Mesodermal cell (in vitro differentiated cells): Measurements from ENCODE around the gene RUNX2.

ENCODE experiments used
- H3K27ac ChIP-seq: 2 replicates; pipeline ENCODE4 v1.7.0; 2013; ENCODE audit warnings: mild to moderate bottlenecking, low read depth, low read length, moderate library complexity; ENCODE audit not compliant: severe bottlenecking
- H3K36me3 ChIP-seq: 2 replicates; pipeline ENCODE4 v1.7.1; 2013; ENCODE audit warnings: mild to moderate bottlenecking, low read length, moderate library complexity; ENCODE audit not compliant: control insufficient read depth, insufficient read depth
- H3K4me1 ChIP-seq: one replicate; pipeline ENCODE4 v1.7.1; 2013; ENCODE audit warnings: mild to moderate bottlenecking, low read length; ENCODE audit not compliant: insufficient read depth, control insufficient read depth, poor library complexity, severe bottlenecking
- H3K4me3 ChIP-seq: 2 replicates; pipeline ENCODE4 v1.7.0; 2013; ENCODE audit warnings: low read length, control low read depth, mild to moderate bottlenecking; ENCODE audit not compliant: insufficient read depth, poor library complexity, severe bottlenecking; ENCODE audit errors: extremely low read depth
- H3K9me3 ChIP-seq: 2 replicates; pipeline ENCODE4 v1.7.1; 2013; ENCODE audit warnings: mild to moderate bottlenecking, low read length, moderate library complexity; ENCODE audit not compliant: control insufficient read depth
- WGBS, 2 experiments: methylation state at CpG; one replicate each; pipeline ENCODE4 v1.1.5; 2013; ENCODE audit warnings: missing lambda C conversion rate in 2 of 2; ENCODE audit not compliant: insufficient coverage in 2 of 2; 5-methylcytosine and 5-hydroxymethylcytosine counted together

RUNX2 gene

DNA sequence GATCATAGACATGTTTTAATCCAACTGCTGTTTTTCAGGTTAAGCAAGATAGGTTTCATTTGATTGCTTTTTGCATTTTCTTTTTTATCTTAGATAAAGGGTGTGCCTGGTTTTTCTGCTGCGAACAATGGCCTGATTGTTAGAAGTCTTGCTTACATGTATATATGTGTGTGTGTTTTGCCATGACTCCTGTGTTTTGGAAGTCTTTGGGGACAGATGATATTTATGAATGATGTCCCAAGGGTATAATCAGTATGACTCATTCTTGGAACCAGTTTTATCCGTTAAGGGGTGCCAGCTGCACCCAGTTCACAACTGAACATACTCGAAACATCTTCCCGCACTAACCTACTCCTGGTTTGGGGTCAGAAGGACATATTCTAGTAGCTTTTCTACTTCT lies 279.7 kb downstream of the RUNX2 start:
- H3K27ac ChIP-seq: no peak overlapping the region
- WGBS, 2 experiments: 96 to 100% methylated on average over 2 to 3 of the region's 4 CpGs
- H3K9me3 ChIP-seq: peaks cover 3% of the 10 kb centered on the region

DNA sequence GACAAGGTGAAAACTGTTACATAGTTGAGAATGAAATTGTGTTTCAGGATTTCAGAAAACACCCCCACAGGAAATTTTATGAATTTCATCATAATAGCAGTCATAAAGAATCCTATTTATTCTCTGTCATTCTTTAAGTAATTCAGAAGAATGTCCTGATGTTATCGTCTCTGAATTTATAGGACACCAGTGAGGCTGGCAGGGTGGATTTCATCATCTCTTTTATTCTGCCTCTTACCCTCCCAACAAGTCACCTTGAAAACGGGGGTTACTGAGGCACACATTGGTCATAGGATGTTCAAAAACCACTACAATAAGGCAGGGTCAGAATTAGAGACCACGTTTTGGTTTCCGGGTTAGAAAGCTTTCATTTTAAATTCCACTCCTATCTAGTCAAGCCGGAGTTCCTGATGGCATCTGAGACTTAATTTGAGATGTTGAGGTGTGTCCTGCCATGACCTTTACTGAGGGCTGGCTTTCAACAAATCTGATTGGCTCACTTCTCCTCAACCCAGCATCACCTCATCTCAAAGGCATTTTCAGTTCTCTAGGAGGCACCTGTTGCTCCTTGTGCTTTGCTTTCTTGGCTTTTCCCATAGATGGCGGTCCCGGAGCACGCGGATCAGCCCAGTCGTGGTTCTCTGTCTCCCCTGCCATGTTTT lies 280.3 kb downstream of the RUNX2 start:
- H3K4me3 ChIP-seq: no peak overlapping the region
- H3K36me3 ChIP-seq: no peaks in the 10 kb centered on the region
- no peak overlapping the region for H3K27ac ChIP-seq
- 89 to 95% methylated on average over 6 to 9 of the region's 10 CpGs for WGBS, 2 experiments
- peaks cover 3% of the 10 kb centered on the region for H3K9me3 ChIP-seq
- peaks cover 7% of the 10 kb centered on the region for H3K4me1 ChIP-seq

More for the DNA sequence above, 279.7 kb downstream of the RUNX2 start:
- Histone ChIP-seq H3K4me1 (peaks cover 7% of the 10 kb centered on the region), H3K36me3 (no peaks in the 10 kb centered on the region), H3K4me3 (no peak overlapping the region)

DNA sequence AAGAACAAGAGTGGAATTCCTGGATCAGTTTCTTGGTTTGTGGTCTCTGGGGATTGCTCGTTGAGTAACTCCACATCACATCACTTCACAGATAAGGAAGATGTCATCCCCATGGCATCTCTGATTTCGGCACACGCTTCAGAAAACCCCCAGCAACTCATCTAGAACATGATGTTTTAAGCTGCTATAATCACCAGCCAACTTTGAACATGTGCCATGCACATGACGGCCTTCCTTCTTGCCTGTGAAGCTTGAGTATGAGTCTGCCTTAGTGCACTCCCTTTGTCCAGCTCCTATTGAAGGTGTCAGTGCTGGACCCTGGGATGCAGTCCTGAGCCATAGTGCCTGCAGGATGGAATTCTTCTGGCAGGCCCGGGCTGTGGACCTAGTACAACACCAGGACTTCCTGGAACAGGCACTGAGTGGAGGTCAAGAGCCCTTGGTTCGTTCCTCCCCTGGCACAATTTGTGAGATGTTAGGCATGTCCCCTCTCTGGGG lies 281.1 kb downstream of the RUNX2 start:
- H3K4me1 ChIP-seq: peaks cover 7% of the 10 kb centered on the region
- WGBS, 2 experiments: 92 to 96% methylated on average over 5 to 6 of the region's 6 CpGs
- no peak overlapping the region for H3K4me3 ChIP-seq
- no peaks in the 10 kb centered on the region for H3K36me3 ChIP-seq
- H3K27ac ChIP-seq: no peak overlapping the region
- peaks cover 3% of the 10 kb centered on the region for H3K9me3 ChIP-seq

DNA sequence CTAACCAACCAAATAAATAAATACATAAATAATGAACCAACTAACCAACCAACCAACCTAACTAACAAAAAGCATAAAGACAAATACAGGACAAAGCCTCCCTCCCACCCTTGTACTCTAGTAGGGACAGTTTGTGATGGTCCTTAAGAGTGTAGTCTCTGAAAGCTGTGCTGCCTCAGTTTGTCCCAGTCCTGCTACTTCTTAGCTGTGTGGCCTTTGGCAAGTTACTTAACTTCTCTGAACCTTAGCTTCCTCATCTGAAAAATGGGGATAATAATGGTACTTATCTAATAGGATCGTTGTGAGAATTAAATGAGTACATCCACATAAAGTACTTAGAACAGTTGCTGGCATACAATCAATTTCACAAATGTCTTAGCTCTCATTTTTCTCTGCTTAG lies 282.2 kb downstream of the RUNX2 start:
- no CpG with 5 or more reads among the region's 1 CpG for WGBS, 2 experiments
- Histone ChIP-seq H3K4me1 (peaks cover 7% of the 10 kb centered on the region), H3K4me3 (no peak overlapping the region), H3K27ac (no peak overlapping the region), H3K36me3 (no peaks in the 10 kb centered on the region), H3K9me3 (peaks cover 3% of the 10 kb centered on the region)

DNA sequence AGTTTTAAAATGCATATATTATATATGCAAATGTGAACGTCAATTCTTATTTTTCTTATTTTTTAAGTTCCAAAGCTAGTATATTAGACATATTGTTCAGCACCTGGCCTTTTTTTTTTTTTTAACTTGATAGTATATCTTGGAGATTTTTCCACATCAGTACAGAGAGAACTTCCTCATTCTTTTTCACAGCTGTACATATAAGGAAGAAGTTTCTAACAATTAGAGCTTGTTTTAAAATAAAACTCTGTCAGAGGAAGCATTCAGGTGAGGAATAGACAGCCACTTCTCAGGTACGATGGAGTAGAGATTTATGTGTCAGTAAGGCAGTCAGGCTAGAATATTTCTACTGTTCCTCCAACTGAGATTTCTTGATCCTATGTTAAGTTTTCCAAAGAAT lies 282.7 kb downstream of the RUNX2 start:
- peaks cover 3% of the 10 kb centered on the region for H3K9me3 ChIP-seq
- no peaks in the 10 kb centered on the region for H3K36me3 ChIP-seq
- WGBS, 2 experiments: 100% methylated on average over 1 of the region's 2 CpGs; no CpG with 5 or more reads in 1 of the 2 experiments
- no peak overlapping the region for H3K4me3 ChIP-seq
- H3K4me1 ChIP-seq: peaks cover 7% of the 10 kb centered on the region
- no peak overlapping the region for H3K27ac ChIP-seq

DNA sequence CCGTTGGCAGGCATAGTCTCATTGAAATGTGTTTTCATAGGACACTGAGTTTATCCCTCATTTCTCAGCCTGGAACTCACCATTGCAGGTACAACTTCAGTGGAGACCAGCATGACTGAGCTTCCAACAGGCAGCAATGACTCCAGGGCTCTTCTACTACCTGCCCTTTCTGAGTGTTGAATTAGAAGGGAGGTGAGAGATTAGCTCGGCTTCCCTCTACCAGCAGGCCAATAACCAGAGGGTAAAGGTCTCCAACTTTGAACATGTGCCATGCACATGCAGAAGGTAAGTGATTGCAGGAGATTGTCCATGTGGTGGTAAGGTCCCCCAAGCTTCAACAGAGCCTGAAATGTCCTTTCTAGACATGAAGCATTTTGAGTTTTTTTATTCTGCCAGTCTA lies 283.4 kb downstream of the RUNX2 start:
- 80 to 100% methylated on average over 1 of the region's 2 CpGs for WGBS, 2 experiments
- no peaks in the 10 kb centered on the region for H3K36me3 ChIP-seq
- H3K4me3 ChIP-seq: no peak overlapping the region
- H3K9me3 ChIP-seq: peaks cover 3% of the 10 kb centered on the region
- H3K27ac ChIP-seq: no peak overlapping the region
- peaks cover 7% of the 10 kb centered on the region for H3K4me1 ChIP-seq

DNA sequence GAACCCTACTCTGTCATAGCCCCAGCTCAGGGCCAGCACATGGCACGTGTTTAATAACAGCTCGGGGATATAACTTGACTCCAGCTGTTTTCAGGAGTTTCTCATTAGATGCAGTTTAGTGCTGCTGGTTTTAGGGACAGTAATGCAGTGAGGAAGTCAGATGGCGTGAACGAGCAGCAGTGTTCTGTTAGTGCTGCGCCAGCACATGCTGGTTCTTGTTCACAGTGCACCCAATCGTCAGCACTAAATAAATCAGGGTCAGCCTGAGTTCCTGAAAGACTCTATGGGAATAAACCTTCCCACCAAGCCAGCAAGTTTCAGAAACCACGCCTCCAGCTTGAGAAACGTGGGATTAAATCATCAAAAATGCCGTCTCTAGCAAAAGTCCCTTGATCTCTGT lies 285.5 kb downstream of the RUNX2 start:
- peaks cover 4% of the 10 kb centered on the region for H3K4me1 ChIP-seq
- no peak overlapping the region for H3K4me3 ChIP-seq
- WGBS, 2 experiments: 84 to 88% methylated on average over 6 to 7 of the region's 9 CpGs
- no peaks in the 10 kb centered on the region for H3K36me3 ChIP-seq
- peaks cover under 1% of the 10 kb centered on the region for H3K9me3 ChIP-seq
- no peak overlapping the region for H3K27ac ChIP-seq

DNA sequence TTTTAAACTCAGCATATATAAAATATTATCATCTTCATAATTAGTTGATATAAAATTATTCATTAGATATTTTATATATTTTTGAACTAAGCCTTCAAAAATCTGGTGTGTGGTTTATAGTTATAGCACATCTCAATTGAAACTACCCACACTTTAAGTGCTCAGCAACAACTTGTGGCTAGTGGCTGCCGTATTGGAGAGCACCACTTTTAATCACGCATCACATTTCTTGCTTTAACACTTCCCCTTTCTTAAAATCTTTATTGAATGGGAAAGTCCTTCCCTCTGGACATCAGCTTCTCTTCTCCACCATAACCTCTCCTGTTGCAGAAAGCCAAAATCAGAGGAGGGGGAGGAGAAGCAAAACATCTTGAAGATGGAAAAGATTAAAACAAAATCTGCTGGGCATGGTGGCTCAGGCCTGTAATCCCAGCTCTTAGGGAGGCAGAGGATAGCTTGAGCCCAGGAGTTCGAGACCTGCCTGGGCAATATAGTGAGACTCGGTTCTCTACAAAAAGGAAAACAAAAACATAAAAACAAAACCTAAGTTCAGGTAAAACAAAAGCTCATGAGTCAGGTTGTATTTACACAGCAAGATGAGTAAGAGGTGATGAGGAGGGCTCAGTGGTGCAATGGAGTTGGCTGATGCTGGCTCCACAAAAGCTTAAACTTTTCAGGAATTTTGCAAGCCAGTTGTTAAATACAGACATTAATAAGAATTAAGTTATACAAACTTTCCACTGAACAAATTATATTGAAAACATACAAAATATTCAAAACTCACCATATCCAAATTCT lies 286.6 kb downstream of the RUNX2 start:
- Histone ChIP-seq H3K4me1 (no peaks in the 10 kb centered on the region), H3K27ac (no peak overlapping the region), H3K36me3 (no peaks in the 10 kb centered on the region), H3K9me3 (no peaks in the 10 kb centered on the region), H3K4me3 (no peak overlapping the region)
- 88 to 100% methylated on average over 1 of the region's 4 CpGs for WGBS, 2 experiments

DNA sequence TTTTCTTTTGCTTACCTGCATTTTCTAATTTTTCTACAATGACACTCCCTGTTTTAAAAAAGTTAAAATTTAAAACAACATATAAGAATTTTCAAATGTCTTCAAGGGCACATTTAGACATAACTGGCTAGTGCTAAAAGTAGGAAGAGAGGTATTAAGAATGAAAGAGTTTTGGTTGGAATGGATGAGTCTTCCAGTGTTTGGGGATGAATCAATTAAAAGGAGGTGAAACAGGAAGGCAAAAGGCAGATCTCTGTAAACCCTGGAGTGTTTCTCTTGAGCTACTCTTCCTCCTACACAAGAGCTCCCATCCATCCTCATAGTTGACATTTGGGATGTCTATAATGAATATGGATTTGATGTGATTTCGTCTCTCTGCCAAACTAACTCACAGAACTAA lies 288.1 kb downstream of the RUNX2 start:
- WGBS, 2 experiments: no CpG with 5 or more reads among the region's 1 CpG
- no peaks in the 10 kb centered on the region for H3K9me3 ChIP-seq
- H3K4me3 ChIP-seq: no peak overlapping the region
- H3K27ac ChIP-seq: no peak overlapping the region
- no peaks in the 10 kb centered on the region for H3K36me3 ChIP-seq
- no peaks in the 10 kb centered on the region for H3K4me1 ChIP-seq

DNA sequence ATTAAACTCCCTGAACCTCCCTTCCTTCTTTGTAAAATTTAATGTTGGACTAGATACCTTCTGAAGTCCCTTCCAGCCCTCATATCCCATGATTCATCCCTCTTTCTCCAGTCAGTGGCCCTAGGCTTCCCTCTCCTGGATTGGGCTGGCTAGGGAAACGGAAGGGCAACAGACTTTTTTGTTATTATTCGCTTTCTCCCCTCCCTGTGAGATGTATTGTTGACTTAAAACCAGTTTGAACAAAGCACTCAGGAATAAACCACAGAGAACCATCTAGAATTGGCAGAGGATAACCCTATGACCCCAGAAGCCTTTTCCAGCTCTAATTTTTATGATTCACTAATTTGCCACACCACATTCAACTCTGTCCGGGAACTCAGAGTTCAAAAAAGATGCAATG lies 289.3 kb downstream of the RUNX2 start:
- Histone ChIP-seq H3K27ac (peak overlapping the region; percentile 26), H3K9me3 (no peaks in the 10 kb centered on the region), H3K4me3 (no peak overlapping the region), H3K4me1 (no peaks in the 10 kb centered on the region), H3K36me3 (no peaks in the 10 kb centered on the region)
- WGBS, 2 experiments: no CpG with 5 or more reads among the region's 3 CpGs

DNA sequence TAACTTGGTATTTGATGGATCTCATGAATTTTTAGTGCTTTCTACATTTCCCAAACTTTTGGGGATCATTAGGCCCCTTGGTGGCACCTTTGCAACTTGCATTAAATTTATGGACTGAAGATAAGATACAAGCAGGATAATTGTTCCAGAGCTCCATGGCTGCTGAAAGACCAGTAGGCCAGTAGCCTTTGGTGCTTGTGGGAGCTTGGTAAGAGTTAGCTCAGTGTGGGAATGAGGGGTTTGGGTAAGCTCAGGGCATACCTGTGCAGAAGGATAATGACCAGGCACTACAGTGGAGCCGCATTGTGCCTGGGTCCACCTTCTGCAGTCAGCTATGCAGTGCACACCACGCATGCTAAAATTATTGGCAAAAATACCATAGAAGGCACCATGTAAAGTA lies 290.1 kb downstream of the RUNX2 start:
- no peaks in the 10 kb centered on the region for H3K4me1 ChIP-seq
- WGBS, 2 experiments: 91 to 100% methylated on average over 1 to 2 of the region's 2 CpGs
- no peaks in the 10 kb centered on the region for H3K9me3 ChIP-seq
- H3K4me3 ChIP-seq: no peak overlapping the region
- no peaks in the 10 kb centered on the region for H3K36me3 ChIP-seq
- no peak overlapping the region for H3K27ac ChIP-seq
